B cell (primary cell): ENCODE data around the gene STX4. TPM values are rescaled to one million over a fixed set of nuclear protein-coding genes. Genes with fewer than 3 reads are reported as not detected.

Source experiments
- ATAC-seq: fragments of 200-7000 bp; cut with Tn5 transposase; one replicate; pipeline ENCODE4 v1.10.0; 2021; ENCODE audit warnings: low read depth, mild to moderate bottlenecking, moderate number of reproducible peaks, moderate library complexity
- CTCF ChIA-PET: fragments of 350-600 bp; sonication (Branson Sonifier 250); formaldehyde crosslinking; loops from one replicate; lab custom pipeline; 2021; ENCODE audit warnings: antibody characterized with exemption, inconsistent platforms; lab: Charles Lee
- POLR2A ChIA-PET: fragments of 350-600 bp; sonication (Branson Sonifier 250); formaldehyde crosslinking; loops from one replicate; lab custom pipeline; 2021; ENCODE audit warnings: antibody characterized with exemption; lab: Charles Lee
- DNase-seq: peaks from one replicate; pipeline ENCODE4 v3.0.0; 2013
- H2AFZ ChIP-seq: 2 replicates; pipeline ENCODE4 v1.6.1; 2012; ENCODE audit warnings: mild to moderate bottlenecking, low read depth, low read length; ENCODE audit not compliant: insufficient read depth, poor library complexity, severe bottlenecking
- H3K27ac ChIP-seq, 2 donors: 1 replicate in 1 of 2; 2 replicates in 1 of 2; pipeline ENCODE4 v1.5.1; 2012 to 2013; ENCODE audit warnings: low read length in 2 of 2, mild to moderate bottlenecking in 2 of 2, moderate library complexity in 1 of 2
- H3K27me3 ChIP-seq, 4 experiments: fragments of 200-600 bp in 1 of 4; sonication (generic) in 1 of 4; replicated peaks in 1 of 4; 1 replicate in 2 of 4; 2 replicates in 2 of 4; pipeline versions ENCODE4 v1.6.1 to v1.7.0; 2013 to 2016; ENCODE audit warnings: low read length in 3 of 4, mild to moderate bottlenecking in 2 of 4, mixed read lengths in 1 of 4, moderate library complexity in 1 of 4; ENCODE audit not compliant: insufficient read depth in 4 of 4, control insufficient read depth in 3 of 4; ENCODE audit errors: control extremely low read depth in 1 of 4
- H3K36me3 ChIP-seq, 2 experiments: replicated peaks in 1 of 2; 1 replicate in 1 of 2; 2 replicates in 1 of 2; pipeline versions ENCODE4 v1.6.1 to v1.7.1; 2013; ENCODE audit warnings: low read length in 1 of 2; ENCODE audit not compliant: insufficient read depth in 2 of 2, control insufficient read depth in 1 of 2; ENCODE audit errors: control extremely low read depth in 1 of 2, extremely low read depth in 1 of 2
- H3K4me1 ChIP-seq, 2 donors: fragments of 200-600 bp in 1 of 2; sonication (generic) in 1 of 2; 1 replicate in 1 of 2; 2 replicates in 1 of 2; pipeline versions ENCODE4 v1.5.1 to v1.6.1; 2013 to 2017; ENCODE audit warnings: low read length in 2 of 2; ENCODE audit not compliant: control insufficient read depth in 2 of 2, insufficient read depth in 2 of 2
- H3K4me2 ChIP-seq: replicated peaks from 2 replicates; pipeline ENCODE3; 2012; ENCODE audit warnings: mild to moderate bottlenecking, low read depth, low read length; ENCODE audit not compliant: poor library complexity, severe bottlenecking
- H3K4me3 ChIP-seq, 5 experiments: fragments of 200-600 bp in 1 of 5; sonication (generic) in 1 of 5; 1 replicate in 3 of 5; 2 replicates in 2 of 5; pipeline versions ENCODE4 v1.5.1 to v1.7.0; 2011 to 2016; ENCODE audit warnings: low read length in 4 of 5, mild to moderate bottlenecking in 4 of 5, low read depth in 2 of 5, control low read depth in 1 of 5, moderate library complexity in 1 of 5; ENCODE audit not compliant: insufficient read depth in 1 of 5; ENCODE audit errors: control extremely low read depth in 1 of 5, extremely low read depth in 1 of 5
- H3K79me2 ChIP-seq: fragments of 200-600 bp; sonication (generic); one replicate; pipeline ENCODE4 v1.6.0; 2016; ENCODE audit warnings: low read length; ENCODE audit not compliant: control insufficient read depth, insufficient read depth
- H3K9ac ChIP-seq: fragments of 200-600 bp; sonication (generic); 2 replicates; pipeline ENCODE4 v1.6.1; 2017; ENCODE audit warnings: mild to moderate bottlenecking, low read length, moderate library complexity
- H3K9me3 ChIP-seq, 3 donors: one replicate each; pipeline versions ENCODE4 v1.6.1 to v1.7.1; 2013; ENCODE audit warnings: low read length in 2 of 3; ENCODE audit not compliant: control insufficient read depth in 2 of 3, insufficient read depth in 1 of 3; ENCODE audit errors: control extremely low read depth in 1 of 3
- H4K20me1 ChIP-seq: 2 replicates; pipeline ENCODE4 v1.6.0; 2012; ENCODE audit warnings: mild to moderate bottlenecking, low read length; ENCODE audit not compliant: insufficient read depth, control insufficient read depth, poor library complexity, severe bottlenecking
- H3K27ac Mint-ChIP-seq: one replicate; pipeline ENCODE4 v1.8.0; 2021; ENCODE audit warnings: mixed read lengths
- H3K27me3 Mint-ChIP-seq: one replicate; pipeline ENCODE4 v1.8.0; 2021; ENCODE audit warnings: mixed read lengths
- H3K4me1 Mint-ChIP-seq: one replicate; pipeline ENCODE4 v1.8.0; 2021; ENCODE audit warnings: mixed read lengths
- H3K4me3 Mint-ChIP-seq: one replicate; pipeline ENCODE4 v1.8.0; 2021; ENCODE audit warnings: mixed read lengths
- H3K9me3 Mint-ChIP-seq: one replicate; pipeline ENCODE4 v1.8.0; 2022; ENCODE audit warnings: mixed read lengths; ENCODE audit not compliant: insufficient read depth
- CTCF ChIP-seq: fragments of 200-600 bp; IDR thresholded peaks from one replicate; pipeline ENCODE4 v1.8.0; 2022; ENCODE audit warnings: antibody characterized with exemption, mild to moderate bottlenecking
- EZH2 ChIP-seq: IDR thresholded peaks from 2 replicates; pipeline ENCODE4 v1.6.1; 2012; ENCODE audit warnings: borderline replicate concordance, low read depth, mild to moderate bottlenecking, moderate library complexity, low read length; ENCODE audit not compliant: insufficient read depth, poor library complexity, severe bottlenecking
- WGBS: methylation state at CpG from one replicate; pipeline ENCODE4 v1.1.5; 2013; ENCODE audit warnings: missing lambda C conversion rate; ENCODE audit not compliant: insufficient coverage; 5-methylcytosine and 5-hydroxymethylcytosine counted together
- intact Hi-C: fragments of 100-400 bp; cut with micrococcal nuclease; formaldehyde crosslinking; loops from one replicate; pipeline ENCODE4 v1.10.0; 2022
- polyA plus RNA-seq: library from polyadenylated mRNA; depleted of rRNA; stranded (reverse); fragments of >200 nt; gene quantifications from 2 replicates; pipeline ENCODE4 v1.2.3, GENCODE V29; 2012
- total RNA-seq, 2 donors: library from RNA; stranded (reverse); fragments of 120-200 nt in 1 of 2; gene quantifications; 1 replicate in 1 of 2; 2 replicates in 1 of 2; pipeline versions ENCODE4 v1.2.3 to v1.2.4, GENCODE V29; 2013 to 2022

The STX4 gene
- total and polyA plus RNA-seq, 2 donors (not counting 1 experiment from before 2014, with no cell fraction given) = 120 to 133 TPM

GRCh38 chr16:31082368-31083045 lies 49.1 kb downstream of the STX4 start:
- DNase-seq = no peak
- Histone ChIP-seq H3K36me3 (peaks cover 0 to 54% of the 10 kb centered on the region in 2 experiments), H4K20me1 (peaks cover 69% of the 10 kb centered on the region), H2AFZ (no peak overlapping the region), H3K9me3 (no peaks in the 10 kb centered on the region), H3K9ac (no peak overlapping the region), H3K27ac (no peak overlapping the region), H3K4me3 (no peak overlapping the region), H3K79me2 (peaks cover 60% of the 10 kb centered on the region), H3K4me2 (no peak overlapping the region), H3K27me3 (no peaks in the 10 kb centered on the region), H3K4me1 (peaks cover 0 to 4% of the 10 kb centered on the region in 2 donors)
- Mint-ChIP-seq H3K27ac (no peak overlapping the region), H3K27me3 (no peaks in the 10 kb centered on the region), H3K4me1 (peaks cover 14% of the 10 kb centered on the region), H3K4me3 (no peak overlapping the region), H3K9me3 (no peaks in the 10 kb centered on the region)
- intact Hi-C loops = no loop called here
- WGBS = 96% methylated on average over 11 of the region's 14 CpGs
- TF ChIP-seq EZH2 (no peak), CTCF (no peak)
- no peak for ATAC-seq
- POLR2A ChIA-PET = no interaction called here
- CTCF ChIA-PET = no interaction called here

GRCh38 chr16:31083081-31083480 lies 49.7 kb downstream of the STX4 start:
- Mint-ChIP-seq H3K4me1 (peaks cover 10% of the 10 kb centered on the region), H3K4me3 (no peak overlapping the region), H3K27ac (no peak overlapping the region), H3K9me3 (no peaks in the 10 kb centered on the region), H3K27me3 (no peaks in the 10 kb centered on the region)
- ChIA-PET CTCF (no interaction called here), POLR2A (no interaction called here)
- no CpG with 5 or more reads among the region's 9 CpGs for WGBS
- no peaks in the 10 kb centered on the region for H3K27me3 ChIP-seq
- intact Hi-C loops = no loop called here
- no peak overlapping the region for H3K9ac ChIP-seq
- TF ChIP-seq EZH2 (no peak), CTCF (no peak)
- no peak overlapping the region for H3K27ac ChIP-seq
- ATAC-seq = no peak
- peaks cover 0 to 51% of the 10 kb centered on the region in 2 experiments for H3K36me3 ChIP-seq
- no peak overlapping the region for H3K4me3 ChIP-seq
- H3K79me2 ChIP-seq = peaks cover 55% of the 10 kb centered on the region
- peaks cover 0 to 4% of the 10 kb centered on the region in 2 donors for H3K4me1 ChIP-seq
- DNase-seq = no peak
- H4K20me1 ChIP-seq = peaks cover 63% of the 10 kb centered on the region
- no peaks in the 10 kb centered on the region for H3K9me3 ChIP-seq
- H3K4me2 ChIP-seq = no peak overlapping the region
- H2AFZ ChIP-seq = no peak overlapping the region
